Left lobe of liver (tissue), 2 donors: ENCODE measurements around the gene KNCN. TPM values are rescaled to one million over a fixed set of nuclear protein-coding genes. Genes with fewer than 3 reads are reported as not detected.

Source experiments
- ATAC-seq: fragments of 200-7000 bp; cut with Tn5 transposase; one replicate; pipeline ENCODE4 v1.9.1; 2020; ENCODE audit warnings: mild to moderate bottlenecking, moderate library complexity
- DNase-seq: peaks from one replicate; pipeline ENCODE4 v3.0.0-alpha.2; 2020; ENCODE audit warnings: low spot score
- total RNA-seq: library from RNA; stranded (reverse); gene quantifications from one replicate; pipeline ENCODE4 v1.2.1, GENCODE V29; 2021
- donor health status: DM: no; HTN: no; CAD: no; lungs with moderate emphysema.
- donor health status: DM: no; HTN: yes; CAD: no.

Gene KNCN
- total RNA-seq, 1 donor from 2014 or later: not detected

DNA sequence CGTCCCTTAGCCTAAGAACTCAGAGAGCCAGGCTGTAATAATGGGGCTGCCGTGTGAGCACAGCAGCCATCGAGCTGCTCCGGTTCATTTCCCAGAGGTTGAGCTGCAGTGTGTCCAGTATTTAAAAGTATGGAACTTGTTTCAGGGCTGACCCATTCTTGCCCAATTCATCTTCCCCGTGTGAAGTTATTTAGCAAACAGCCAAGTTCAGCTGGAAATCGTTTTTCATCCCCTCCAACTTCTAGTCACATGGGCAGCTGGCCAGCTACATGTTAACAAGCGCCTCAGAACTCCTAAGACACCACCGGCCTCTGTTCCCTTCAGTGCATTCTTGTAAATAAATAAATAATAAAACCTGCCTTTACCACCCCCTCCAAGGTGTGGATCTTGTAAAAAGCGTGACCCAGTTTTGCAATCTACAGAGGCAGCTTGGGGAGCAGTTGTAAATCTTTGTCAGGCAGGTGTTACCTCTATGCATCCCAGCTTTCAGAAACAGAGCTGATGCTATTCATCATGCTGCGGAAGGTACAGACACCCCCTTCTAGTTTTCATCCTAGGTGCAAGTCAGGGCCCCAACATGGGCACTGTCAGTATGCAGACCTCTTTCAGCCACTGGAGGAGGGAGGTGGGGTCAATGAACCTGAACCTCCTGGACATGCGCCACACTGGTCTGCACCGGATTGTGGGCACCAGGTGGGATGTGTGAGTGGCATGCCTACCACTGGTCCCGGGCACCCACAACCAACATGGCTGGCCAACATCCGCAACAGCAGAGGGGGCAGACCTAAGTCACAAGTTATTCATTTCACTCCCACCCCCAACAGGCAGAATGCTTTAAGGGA lies 18.7 kb upstream of the KNCN start:
- no peak for ATAC-seq
- no peak for DNase-seq

DNA sequence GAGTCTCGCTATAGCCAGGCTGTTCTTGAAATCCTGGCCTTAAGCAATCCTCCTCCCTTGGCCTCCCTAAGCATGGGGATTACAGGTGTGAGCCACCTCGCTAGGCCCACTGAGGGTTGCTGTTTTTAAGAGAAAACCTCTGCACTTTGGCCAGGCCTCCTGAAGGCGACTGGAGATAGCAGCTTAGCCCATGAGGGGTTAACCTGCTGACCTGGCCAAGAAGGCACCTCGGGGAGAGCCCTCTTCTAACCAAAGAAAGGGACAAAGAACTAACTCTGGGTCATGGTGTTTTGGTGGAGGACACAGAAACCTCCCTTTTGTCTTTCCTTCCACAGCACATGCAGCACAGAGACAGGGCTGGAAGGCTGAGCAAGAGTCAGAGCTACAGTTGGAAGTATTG lies 17.7 kb upstream of the KNCN start:
- no peak for DNase-seq

DNA sequence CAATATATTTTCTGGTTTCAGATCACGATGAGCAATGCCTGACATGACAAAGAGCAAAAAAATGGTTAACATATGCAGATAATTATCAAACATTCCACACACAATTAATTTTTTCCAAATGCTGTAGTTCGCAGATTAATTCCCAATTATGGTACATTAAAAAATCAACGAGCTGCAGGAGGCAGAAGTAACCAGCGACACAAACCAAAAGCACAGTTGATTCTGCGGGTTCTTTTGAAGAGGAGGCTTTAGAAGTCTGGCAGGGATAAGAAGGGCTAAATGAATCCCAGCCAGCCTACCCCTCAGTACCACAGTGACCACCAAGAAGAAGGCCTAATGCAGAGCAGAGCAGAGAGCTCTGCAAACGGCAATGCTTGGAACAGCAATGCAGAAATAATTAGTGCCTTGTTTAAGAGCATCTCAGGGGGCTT lies 17.0 kb upstream of the KNCN start:
- DNase-seq (no peak), ATAC-seq (no peak)

More for the DNA sequence above, 17.7 kb upstream of the KNCN start:
- ATAC-seq: no peak

DNA sequence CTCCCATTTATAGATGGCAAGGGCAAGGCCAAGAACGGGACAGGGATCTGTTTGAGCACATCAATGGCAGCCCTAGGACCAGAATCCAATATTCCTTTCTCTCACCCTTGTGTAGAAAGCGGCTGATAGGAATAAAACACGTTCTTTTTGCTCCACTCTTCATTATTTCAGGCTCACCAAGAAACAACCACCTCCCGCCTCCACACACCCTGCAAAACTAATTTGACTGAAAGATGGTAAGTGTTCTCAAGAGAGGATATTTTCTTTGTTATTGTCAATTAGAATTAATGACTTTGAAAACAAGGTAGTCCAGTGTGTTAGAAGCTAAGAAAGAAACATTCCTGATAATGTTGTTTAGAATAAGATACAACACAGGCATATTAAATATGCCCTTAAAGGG lies 11.9 kb upstream of the KNCN start:
- DNase-seq (no peak), ATAC-seq (no peak)

DNA sequence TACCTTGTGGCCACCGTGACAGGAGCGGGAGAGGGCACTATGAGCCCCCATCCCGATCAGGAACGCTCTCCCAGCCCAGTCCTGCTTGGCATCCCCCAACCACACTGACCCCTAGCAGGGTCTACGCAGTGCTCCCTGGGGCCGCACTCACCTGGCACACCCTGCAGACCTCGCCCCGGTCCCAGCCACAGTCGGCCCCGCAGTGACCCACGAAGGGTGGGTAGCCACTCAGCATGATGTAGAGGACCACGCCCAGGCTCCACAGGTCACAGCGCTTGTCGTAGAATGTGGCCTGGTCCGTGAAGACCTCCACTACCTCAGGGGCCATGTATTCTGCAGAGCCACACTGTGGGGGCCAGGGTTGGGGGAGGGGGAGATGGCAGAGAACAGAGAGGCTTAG lies 11.1 kb upstream of the KNCN start:
- ATAC-seq (no peak), DNase-seq (no peak)

DNA sequence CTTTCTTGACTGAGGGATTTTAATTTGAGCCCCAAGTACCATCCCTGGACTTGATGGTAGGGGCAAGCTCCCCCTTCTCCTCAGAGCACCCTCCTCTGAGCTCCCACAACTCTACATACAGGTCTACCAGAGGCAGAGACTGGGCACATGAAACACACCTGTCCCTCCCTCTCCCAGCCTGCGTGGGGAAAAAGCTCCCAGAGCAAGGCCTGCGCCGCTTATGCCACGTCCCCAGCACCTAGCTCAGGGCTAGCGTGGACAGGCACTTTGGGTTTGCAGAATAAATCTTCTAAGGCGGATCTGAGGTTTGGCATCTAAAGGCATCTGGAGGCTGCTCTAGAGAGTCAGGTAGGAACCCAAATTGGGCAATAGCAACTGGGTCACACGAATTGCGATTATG lies 7.5 kb upstream of the KNCN start:
- ATAC-seq: no peak

GRCh38 chr1:46558141-46558963 lies 6.9 kb upstream of the KNCN start:
- DNase-seq: no peak
- no peak for ATAC-seq

More for the DNA sequence above, 7.5 kb upstream of the KNCN start:
- DNase-seq: no peak

DNA sequence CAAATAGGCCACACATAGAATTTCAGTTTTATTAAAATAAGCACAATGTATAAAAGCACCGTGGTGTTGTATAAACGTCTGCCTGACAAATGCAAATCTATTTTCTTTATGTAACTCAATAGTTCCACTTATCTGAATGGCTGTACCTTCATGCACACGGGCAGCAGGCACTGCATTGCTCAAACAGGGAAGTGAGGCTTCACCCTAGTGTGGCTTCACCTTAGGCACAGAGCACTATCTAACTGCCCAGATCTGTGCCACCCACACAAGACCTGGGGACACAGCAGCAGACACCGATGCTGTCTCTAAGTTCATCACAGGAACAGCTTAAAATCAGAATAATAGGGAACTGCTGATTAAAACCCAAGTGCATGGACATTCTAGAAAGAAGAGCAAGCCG lies 6.0 kb upstream of the KNCN start:
- DNase-seq (no peak), ATAC-seq (no peak)

- DNase-seq (no peak), ATAC-seq (no peak)
These were observed 5.4 kb upstream of the KNCN start for GRCh38 chr1:46556822-46557221.

GRCh38 chr1:46555826-46556619 lies 4.6 kb upstream of the KNCN start:
- ATAC-seq (no peak), DNase-seq (no peak)

GRCh38 chr1:46554597-46555381 lies 3.3 kb upstream of the KNCN start:
- no peak for DNase-seq
- ATAC-seq: no peak

- DNase-seq: no peak
These were observed 2.8 kb upstream of the KNCN start for GRCh38 chr1:46554236-46554596.

GRCh38 chr1:46553506-46553905 lies 2.1 kb upstream of the KNCN start:
- ATAC-seq (no peak), DNase-seq (no peak)

More at GRCh38 chr1:46554236-46554596, 2.8 kb upstream of the KNCN start:
- ATAC-seq: no peak

DNA sequence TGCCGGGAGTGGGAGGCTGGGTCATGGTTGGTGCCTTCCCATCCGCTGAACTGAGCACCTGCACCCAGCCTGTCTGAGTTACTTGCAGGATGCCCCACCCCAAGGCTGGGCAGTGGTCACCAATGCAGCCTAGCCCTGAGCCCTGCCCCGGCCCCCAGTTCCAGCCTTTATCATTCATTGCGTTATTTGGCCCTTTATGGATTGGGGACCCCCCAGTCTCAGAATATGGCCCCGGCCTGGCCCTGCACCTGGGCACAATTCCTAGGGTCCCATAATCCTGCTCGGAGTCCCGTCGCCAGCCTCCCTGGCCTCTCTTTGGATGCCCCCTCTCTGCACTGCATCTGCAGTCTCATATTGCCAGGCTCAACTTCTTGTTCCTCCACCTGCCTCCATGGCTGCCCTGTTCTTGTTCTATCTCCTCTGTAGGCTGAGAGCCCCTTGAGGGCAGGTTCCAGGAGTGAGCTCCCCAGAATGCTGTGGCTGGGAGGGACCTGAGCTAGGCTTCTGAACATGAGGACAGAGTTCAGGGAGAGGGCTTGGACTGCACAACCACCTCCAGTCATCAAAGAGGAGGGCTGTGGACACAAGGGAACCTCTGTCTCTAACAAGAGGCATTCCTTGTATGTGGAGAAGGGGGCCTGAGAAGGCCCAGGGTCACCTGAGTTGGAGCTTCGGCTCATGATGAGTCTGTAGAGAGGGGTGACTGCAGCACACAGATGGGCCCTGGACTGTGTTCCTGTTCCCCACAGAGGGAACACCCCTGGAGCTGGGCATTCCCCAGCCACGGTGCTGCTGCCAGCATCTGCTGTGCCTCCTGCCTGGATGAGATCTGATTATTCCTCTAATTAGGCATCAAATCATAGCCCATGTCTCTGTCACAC lies 1.1 kb upstream of the KNCN start:
- ATAC-seq: no peak
- no peak for DNase-seq

DNA sequence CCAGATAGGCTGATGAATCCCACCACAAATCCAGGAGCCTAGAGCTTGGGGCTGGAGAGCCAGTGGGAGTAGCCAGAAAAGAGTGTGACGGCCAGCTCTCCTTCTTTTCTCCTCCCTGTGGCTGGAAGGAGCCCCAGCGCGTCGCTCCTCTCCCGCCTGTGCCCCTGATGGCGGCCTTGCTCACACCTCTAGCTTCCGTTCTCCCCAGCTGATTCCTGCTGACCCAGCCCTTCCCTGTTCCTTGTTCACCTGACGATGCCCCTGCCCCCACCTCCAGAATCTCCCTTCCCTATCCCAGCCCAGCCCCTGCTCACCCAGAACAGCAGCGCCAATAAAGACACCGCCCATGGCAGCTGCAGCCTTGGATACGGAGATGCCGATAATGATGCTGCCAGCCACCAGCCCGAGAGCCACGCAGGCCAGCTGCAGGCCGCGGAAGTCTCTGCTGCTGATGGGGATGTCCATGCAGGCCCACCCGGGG lies 656 bp downstream of the KNCN start:
- ATAC-seq (no peak), DNase-seq (no peak)

DNA sequence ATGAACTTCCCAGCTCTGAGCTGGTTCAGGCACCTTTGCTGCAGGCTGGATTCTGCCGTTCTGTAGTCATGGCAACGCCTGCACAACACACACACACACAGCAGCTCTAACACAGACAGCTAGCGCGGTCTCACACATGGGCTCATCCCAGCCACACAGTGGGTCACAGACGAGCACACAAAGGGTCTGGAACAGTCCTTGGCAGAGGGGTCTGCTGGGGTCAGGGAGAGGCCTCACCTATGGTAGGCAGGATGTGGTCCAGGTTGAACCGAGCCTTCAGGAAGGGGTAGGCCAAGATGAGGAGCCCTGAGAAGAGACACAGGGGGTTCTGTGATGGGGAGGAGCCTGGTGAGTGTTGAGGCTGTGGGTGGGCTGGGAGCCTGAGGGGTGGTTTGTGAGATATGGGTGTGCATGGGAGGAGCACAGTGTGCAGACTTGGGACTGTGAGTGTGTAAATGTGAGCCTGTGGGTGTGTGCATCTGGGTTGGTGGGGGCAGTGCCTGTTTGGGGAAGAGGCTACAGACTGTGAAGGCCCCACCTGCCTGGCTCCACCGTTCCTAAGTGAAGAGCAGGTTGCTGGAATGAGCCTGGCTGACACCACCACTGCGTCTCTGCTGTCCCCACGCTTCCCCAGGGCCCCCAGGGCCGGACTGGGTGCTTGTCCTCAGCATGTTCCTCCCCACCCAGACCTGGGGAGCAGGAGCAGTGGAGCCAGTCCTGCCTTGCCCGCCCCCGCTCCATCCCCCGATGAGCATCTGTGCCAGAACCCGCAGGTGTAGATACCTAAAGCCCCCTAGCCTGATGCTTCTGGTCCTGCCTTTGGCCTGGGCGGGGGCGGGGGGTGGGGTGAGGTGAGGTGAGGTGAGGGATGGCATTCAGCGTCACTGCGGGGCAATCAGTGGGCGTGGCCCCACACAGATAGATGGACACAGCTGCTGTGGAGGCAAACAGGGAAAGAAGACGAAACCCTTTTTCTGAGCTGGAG lies 1.5 kb downstream of the KNCN start:
- ATAC-seq: no peak
- DNase-seq: no peak

GRCh38 chr1:46547481-46548383 lies 3.7 kb downstream of the KNCN start:
- DNase-seq (no peak), ATAC-seq (peak; percentile 79)
